Neuron (in vitro differentiated cells): ENCODE results near the gene MYH11.
A peak's percentile ranks its signal among the peaks of the same experiment; 100 is the strongest.

Experiments used
- H2AFZ ChIP-seq: one replicate; pipeline ENCODE4 v1.6.1; 2013; ENCODE audit warnings: low read depth, mild to moderate bottlenecking, inconsistent platforms, low read length, moderate library complexity
- H3K27me3 ChIP-seq: one replicate; pipeline ENCODE4 v1.6.1; 2013; ENCODE audit warnings: low read length; ENCODE audit not compliant: insufficient read depth
- H3K36me3 ChIP-seq: one replicate; pipeline ENCODE4 v1.6.1; 2013; ENCODE audit warnings: low read length; ENCODE audit not compliant: insufficient read depth
- H3K4me1 ChIP-seq: one replicate; pipeline ENCODE4 v1.6.1; 2013; ENCODE audit warnings: low read length; ENCODE audit not compliant: insufficient read depth
- H3K4me3 ChIP-seq: 2 replicates; pipeline ENCODE4 v1.5.1; 2013; ENCODE audit warnings: mild to moderate bottlenecking, low read length, moderate library complexity
- H3K9me3 ChIP-seq: one replicate; pipeline ENCODE4 v1.6.1; 2013; ENCODE audit warnings: low read length

The MYH11 gene

GRCh38 chr16:15887283-15887682, 30.5 kb upstream of the MYH11 start:
- no peak overlapping the region for H2AFZ ChIP-seq
- H3K27me3 ChIP-seq: peaks cover 2% of the 10 kb centered on the region
- no peaks in the 10 kb centered on the region for H3K9me3 ChIP-seq
- peaks cover 9% of the 10 kb centered on the region for H3K4me1 ChIP-seq
- H3K36me3 ChIP-seq: peaks cover 12% of the 10 kb centered on the region
- H3K4me3 ChIP-seq: peak overlapping the region; percentile 94

DNA sequence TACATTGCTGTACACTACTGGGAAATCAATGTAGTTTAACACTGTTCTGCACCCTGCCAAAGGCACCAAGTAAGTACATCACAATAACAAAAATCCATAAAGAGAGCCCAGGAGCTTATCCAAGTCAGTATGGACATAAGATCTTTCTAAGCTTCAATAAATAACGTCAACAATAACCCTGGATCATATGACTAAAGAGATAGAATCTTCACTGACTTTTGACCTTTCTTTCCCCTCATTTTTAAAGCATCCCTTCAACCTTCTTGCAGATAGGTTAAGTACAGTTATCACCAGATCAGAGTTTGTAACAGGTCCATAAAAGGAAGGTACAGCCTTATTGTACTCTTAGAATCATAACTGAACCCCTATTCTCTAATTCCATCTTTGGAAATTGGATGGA, 29.2 kb upstream of the MYH11 start:
- Histone ChIP-seq H2AFZ (no peak overlapping the region), H3K9me3 (peaks cover 2% of the 10 kb centered on the region), H3K27me3 (no peaks in the 10 kb centered on the region), H3K36me3 (peaks cover 23% of the 10 kb centered on the region), H3K4me3 (no peak overlapping the region), H3K4me1 (peaks cover 9% of the 10 kb centered on the region)

DNA sequence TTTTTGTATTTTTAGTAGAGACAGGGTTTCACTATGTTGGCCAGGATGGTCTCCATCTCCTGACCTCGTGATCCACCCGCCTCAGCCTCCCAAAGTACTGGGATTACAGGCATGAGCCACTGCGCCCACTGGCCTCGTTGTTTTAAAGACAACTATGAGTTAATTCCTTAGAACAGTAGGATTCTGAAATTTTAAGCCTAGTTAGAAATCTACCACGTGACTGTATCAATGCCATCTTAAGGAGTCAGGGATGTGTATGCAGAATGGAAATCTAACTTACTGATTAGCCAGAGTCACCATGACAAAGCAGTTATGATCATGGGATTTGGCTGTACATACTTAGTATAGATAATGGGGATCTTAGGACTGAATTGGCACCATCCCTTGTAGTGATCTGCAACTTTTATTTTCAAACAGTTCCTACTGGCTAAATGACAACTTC, 28.8 kb upstream of the MYH11 start:
- Histone ChIP-seq H3K36me3 (peaks cover 23% of the 10 kb centered on the region), H3K4me1 (peaks cover 9% of the 10 kb centered on the region), H2AFZ (no peak overlapping the region), H3K9me3 (peaks cover 2% of the 10 kb centered on the region), H3K4me3 (no peak overlapping the region), H3K27me3 (no peaks in the 10 kb centered on the region)

GRCh38 chr16:15882563-15882962, 25.7 kb upstream of the MYH11 start:
- H3K4me1 ChIP-seq: peaks cover 8% of the 10 kb centered on the region
- H3K27me3 ChIP-seq: no peaks in the 10 kb centered on the region
- peaks cover 2% of the 10 kb centered on the region for H3K9me3 ChIP-seq
- no peak overlapping the region for H3K4me3 ChIP-seq
- no peak overlapping the region for H2AFZ ChIP-seq
- peaks cover 30% of the 10 kb centered on the region for H3K36me3 ChIP-seq

DNA sequence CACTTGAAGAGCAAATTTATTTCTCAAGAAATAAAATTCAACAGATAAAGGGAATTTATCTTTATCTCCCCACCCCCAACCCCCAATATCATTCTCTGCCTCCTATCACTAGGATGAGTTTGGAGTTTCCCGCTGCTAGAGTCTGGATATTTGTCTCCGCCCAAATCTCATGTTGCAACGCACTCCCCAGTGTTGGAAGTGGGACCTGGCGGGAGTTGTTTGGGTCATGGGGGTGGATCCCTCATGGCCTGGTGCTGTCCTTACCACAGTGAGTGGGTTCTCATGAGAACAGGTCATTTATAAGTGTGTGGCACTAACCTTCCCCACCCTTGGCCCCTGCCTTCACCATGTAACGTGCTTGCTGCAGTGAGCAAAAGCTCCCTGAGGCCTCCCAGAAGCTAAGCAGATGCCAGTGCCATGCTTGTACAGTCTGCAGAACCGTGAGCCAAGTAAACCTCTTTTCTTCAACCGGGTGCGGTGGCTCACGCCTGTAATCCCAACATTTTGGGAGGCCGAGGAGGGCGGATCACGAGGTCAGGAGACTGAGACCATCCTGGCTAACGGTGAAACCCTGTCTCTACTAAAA, 25.1 kb upstream of the MYH11 start:
- Histone ChIP-seq H3K4me3 (no peak overlapping the region), H3K27me3 (no peaks in the 10 kb centered on the region), H3K36me3 (peaks cover 33% of the 10 kb centered on the region)

DNA sequence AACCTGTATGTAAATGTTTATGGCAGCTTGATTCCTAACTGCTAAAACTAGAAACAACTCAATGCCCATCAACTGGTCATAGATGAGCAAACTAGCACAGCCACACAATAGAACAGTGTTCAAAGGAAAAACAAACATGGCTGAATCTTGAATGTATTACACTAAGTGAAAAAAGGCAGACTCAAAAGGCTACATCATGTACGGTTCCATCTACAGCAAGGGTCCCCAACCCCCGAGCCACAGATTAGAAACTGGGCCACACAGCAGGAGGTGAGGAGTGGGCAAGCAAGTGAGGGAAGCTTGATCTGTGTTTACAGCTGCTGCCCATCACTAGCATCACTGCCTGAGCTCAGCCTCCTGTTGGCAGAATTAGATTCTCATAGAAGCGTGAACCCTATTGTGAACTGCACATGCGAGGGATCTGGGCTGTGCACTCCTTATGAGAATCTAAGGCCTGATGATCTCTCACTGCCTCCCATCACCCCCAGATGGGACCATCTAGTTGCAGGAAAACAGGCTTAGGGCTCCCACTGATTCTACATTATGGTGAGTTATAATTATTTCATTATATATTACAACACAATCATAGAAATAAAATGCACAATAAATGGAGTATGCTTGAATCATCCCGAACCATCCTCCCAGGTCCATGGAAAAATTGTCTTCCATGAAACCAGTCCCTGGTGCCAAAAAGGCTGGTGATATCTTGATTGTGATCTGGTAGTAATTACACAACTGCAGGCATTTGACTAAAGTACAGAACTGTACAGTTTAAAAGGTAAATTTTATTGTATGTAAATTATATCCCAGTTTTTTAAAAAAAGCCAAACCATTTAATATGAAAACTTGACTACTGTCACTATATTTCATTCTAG, 23.8 kb upstream of the MYH11 start:
- Histone ChIP-seq H3K9me3 (peaks cover 2% of the 10 kb centered on the region), H3K27me3 (no peaks in the 10 kb centered on the region), H3K36me3 (peaks cover 39% of the 10 kb centered on the region), H3K4me3 (no peak overlapping the region), H3K4me1 (peaks cover 2% of the 10 kb centered on the region), H2AFZ (no peak overlapping the region)

More for the DNA sequence above, 25.1 kb upstream of the MYH11 start:
- Histone ChIP-seq H2AFZ (no peak overlapping the region), H3K4me1 (peaks cover 2% of the 10 kb centered on the region), H3K9me3 (peaks cover 2% of the 10 kb centered on the region)

- peaks cover 2% of the 10 kb centered on the region for H3K4me1 ChIP-seq
- H3K9me3 ChIP-seq: peaks cover 2% of the 10 kb centered on the region
- no peak overlapping the region for H3K4me3 ChIP-seq
- no peaks in the 10 kb centered on the region for H3K27me3 ChIP-seq
- H2AFZ ChIP-seq: no peak overlapping the region
- peaks cover 39% of the 10 kb centered on the region for H3K36me3 ChIP-seq
Observed at GRCh38 chr16:15879255-15879811, 22.5 kb upstream of the MYH11 start.

GRCh38 chr16:15876503-15876902, 19.7 kb upstream of the MYH11 start:
- Histone ChIP-seq H3K9me3 (no peaks in the 10 kb centered on the region), H3K36me3 (peaks cover 32% of the 10 kb centered on the region), H3K4me3 (no peak overlapping the region), H3K4me1 (peaks cover 2% of the 10 kb centered on the region), H2AFZ (no peak overlapping the region), H3K27me3 (no peaks in the 10 kb centered on the region)

DNA sequence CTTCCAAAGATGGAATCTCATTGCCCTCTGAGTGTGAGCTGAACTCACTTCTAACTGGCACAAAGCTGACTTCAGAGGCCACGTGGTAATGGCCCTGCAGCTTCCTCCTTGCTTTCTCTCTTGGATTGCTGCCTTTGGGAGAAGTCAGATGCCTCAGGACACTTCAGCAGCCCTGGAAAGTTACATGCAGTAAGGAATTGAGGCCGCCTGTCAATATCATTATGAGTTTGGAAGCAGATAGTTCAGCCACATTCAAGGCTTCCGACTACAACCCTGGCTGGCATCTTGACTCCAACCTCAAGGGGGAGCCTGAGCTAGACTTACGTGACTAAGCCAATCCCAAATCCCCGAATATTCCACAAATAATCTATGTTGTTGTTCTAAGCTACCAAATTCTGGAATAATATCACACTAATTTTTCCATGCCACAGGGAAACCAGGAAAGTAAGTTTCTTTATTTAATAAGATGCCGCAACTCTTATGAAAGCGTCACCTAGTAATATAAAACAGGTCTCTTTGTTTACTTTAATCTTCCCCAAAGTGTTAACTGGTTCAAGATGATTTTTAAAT, 18.0 kb upstream of the MYH11 start:
- peaks cover 39% of the 10 kb centered on the region for H3K36me3 ChIP-seq
- no peaks in the 10 kb centered on the region for H3K27me3 ChIP-seq
- no peak overlapping the region for H2AFZ ChIP-seq
- no peaks in the 10 kb centered on the region for H3K4me1 ChIP-seq
- H3K9me3 ChIP-seq: no peaks in the 10 kb centered on the region
- H3K4me3 ChIP-seq: no peak overlapping the region

DNA sequence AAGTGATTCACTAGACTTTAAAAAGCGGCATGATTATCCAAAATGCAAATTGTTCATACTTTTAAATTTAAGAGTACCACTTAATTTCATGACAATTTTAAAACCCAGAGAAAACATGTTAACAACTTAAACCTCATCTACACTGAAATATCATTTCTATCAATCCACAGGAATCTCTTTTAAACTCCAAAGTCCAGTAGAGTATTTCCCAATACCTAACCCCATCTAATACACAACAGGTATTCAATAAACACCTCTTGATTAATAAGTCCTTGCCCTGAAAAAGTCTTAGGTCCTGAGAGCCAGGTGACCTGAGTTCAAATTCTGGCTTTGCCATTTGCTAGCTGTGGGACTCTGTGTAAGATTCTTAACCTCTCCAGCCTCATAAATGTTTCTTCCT, 16.9 kb upstream of the MYH11 start:
- H3K9me3 ChIP-seq: no peaks in the 10 kb centered on the region
- peaks cover 41% of the 10 kb centered on the region for H3K36me3 ChIP-seq
- H2AFZ ChIP-seq: no peak overlapping the region
- H3K4me3 ChIP-seq: no peak overlapping the region
- no peaks in the 10 kb centered on the region for H3K27me3 ChIP-seq
- H3K4me1 ChIP-seq: no peaks in the 10 kb centered on the region

- peaks cover 41% of the 10 kb centered on the region for H3K36me3 ChIP-seq
Observed at GRCh38 chr16:15873301-15873700, 16.5 kb upstream of the MYH11 start.

GRCh38 chr16:15870011-15870410, 13.2 kb upstream of the MYH11 start:
- H3K9me3 ChIP-seq: no peaks in the 10 kb centered on the region
- no peak overlapping the region for H3K4me3 ChIP-seq
- no peak overlapping the region for H2AFZ ChIP-seq
- peaks cover 46% of the 10 kb centered on the region for H3K36me3 ChIP-seq
- H3K27me3 ChIP-seq: no peaks in the 10 kb centered on the region
- no peaks in the 10 kb centered on the region for H3K4me1 ChIP-seq

More at GRCh38 chr16:15873301-15873700, 16.5 kb upstream of the MYH11 start:
- Histone ChIP-seq H3K4me1 (no peaks in the 10 kb centered on the region), H3K27me3 (no peaks in the 10 kb centered on the region), H3K4me3 (no peak overlapping the region), H3K9me3 (no peaks in the 10 kb centered on the region), H2AFZ (no peak overlapping the region)

DNA sequence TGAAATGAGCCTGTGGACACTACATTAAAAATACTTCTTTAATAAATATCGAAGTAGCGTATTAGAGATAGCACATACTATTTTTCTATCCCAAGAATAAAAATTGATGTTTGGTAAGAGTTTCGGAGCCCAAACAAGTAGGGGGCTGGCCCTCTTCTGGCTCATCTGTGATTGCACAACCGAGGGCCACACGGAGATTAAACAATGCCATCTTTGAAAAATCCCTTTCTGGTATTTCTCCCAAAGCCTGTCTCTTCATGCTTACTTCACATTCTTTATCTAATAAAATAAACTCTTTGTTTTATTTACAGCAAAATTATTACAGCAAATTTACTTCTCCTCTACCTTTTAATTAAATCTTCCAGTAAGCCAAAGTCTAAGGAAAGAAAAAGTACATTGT, 9.6 kb upstream of the MYH11 start:
- H3K36me3 ChIP-seq: peaks cover 34% of the 10 kb centered on the region
- H3K4me3 ChIP-seq: no peak overlapping the region
- H3K27me3 ChIP-seq: peaks cover 2% of the 10 kb centered on the region
- no peak overlapping the region for H2AFZ ChIP-seq
- no peaks in the 10 kb centered on the region for H3K9me3 ChIP-seq
- no peaks in the 10 kb centered on the region for H3K4me1 ChIP-seq
